MM.1S (cell line): ENCODE measurements around the gene EPG5.

Source experiments
- CTCF ChIP-seq: fragments of 300-600 bp; sonication (generic); IDR thresholded peaks from 2 replicates; pipeline ENCODE4 v1.5.1; 2016; ENCODE audit warnings: antibody characterized with exemption, low read length, mixed read lengths
- EZH2 ChIP-seq: fragments of 300-600 bp; sonication (generic); optimal IDR thresholded peaks from 2 replicates; pipeline ENCODE3; 2017; ENCODE audit warnings: low read depth, mild to moderate bottlenecking, antibody characterized with exemption, low read length, mixed read lengths
- EZH2phosphoT487 ChIP-seq: fragments of 300-600 bp; sonication (generic); IDR thresholded peaks from 2 replicates; pipeline ENCODE4 v1.6.1; 2018; ENCODE audit warnings: antibody characterized with exemption, low read length

DNA sequence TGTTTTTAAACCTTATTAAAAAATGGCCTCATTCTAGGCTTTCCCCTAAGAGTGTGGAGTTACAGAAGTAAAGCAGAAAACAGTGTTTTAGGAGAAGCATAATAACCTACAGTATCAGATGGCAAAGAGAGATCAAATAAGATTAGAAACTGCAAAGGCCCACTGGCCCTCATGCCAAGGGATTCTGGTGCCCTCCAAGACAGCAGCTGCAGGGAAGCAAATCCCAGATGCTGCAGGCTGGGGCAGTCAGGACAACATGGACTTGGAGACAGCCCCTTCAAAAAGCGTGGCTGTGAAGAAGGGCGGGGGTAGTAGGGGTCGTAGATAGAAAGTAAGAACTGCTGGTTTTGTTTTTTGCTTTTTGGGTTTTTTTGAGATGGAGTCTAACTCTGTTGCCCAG is 28.3 kb upstream of the EPG5 start:
- TF ChIP-seq CTCF (no peak), EZH2 (no peak), EZH2phosphoT487 (no peak)
